GM18520 (cell line): Measurements from ENCODE around the gene RAG2.
"Not testable (repeated sequence)": the region's sequence is repeated elsewhere in the genome, so short reads cannot be mapped to it uniquely, and the experiment has no call there.

Source experiments
- ATAC-seq: cut with Tn5 transposase; IDR thresholded peaks from one replicate; pipeline ENCODE4 v1.9.1; 2021; ENCODE audit not compliant: unreplicated experiment

The RAG2 gene

GRCh38 chr11:36557390-36557789 is 40.6 kb downstream of the RAG2 start:
- not testable (repeated sequence) for ATAC-seq

GRCh38 chr11:36550385-36551115 is 47.5 kb downstream of the RAG2 start:
- ATAC-seq: no peak
